Stimulated activated CD8-positive, alpha-beta memory T cell treated with anti-CD3 and anti-CD28 coated beads, Interleukin-12 subunit alpha, Interleukin-12 subunit beta, amount 100 ng/mL, for 4 hours (primary cell): Measurements from ENCODE around the gene ZMYND8.
"Not testable (repeated sequence)": the region's sequence is repeated elsewhere in the genome, so short reads cannot be mapped to it uniquely, and the experiment has no call there.

ENCODE experiments used
- DNase-seq: peaks from one replicate; pipeline ENCODE4 v3.0.0-alpha.2; 2020; ENCODE audit warnings: low read depth

Gene ZMYND8

DNA sequence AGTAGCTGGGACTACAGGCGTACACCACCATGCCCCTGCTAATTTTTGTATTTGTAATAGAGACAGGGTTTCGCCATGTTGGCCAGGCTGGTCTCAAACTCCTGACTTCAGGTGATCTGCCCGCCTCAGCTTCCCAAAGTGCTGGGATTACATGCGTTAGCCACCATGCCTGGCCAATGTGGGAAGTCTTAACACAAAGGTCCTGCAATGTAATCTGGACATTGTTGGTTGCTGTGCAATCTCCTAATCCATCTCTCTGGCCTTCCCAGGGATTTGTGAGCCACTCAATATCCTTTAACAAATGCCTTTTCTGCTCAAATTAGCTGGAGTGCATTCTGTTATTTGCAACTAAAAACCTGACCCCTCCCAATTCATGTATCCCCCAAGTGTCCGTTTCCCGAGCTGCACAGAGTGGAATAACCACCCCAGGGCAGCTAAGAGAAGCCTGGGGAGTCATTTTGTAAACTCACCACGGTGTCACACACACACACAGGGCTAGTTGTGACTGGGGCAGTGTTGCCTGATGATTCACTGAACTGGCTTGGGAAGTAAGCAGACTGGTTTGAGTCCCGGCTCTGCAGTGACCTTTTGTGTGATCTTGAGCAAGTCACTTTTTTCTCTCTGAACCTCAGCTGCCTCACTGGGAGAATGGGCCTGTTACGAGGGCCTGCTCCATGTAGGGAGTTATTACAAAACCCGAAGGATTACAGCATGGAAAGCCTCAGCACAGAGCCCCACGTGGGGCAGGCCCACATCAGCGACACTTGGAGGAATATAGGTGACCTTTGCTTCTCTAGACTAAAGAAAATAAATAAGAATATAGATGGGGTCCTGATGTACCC lies 152.3 kb downstream of the ZMYND8 start:
- DNase-seq, result no peak

DNA sequence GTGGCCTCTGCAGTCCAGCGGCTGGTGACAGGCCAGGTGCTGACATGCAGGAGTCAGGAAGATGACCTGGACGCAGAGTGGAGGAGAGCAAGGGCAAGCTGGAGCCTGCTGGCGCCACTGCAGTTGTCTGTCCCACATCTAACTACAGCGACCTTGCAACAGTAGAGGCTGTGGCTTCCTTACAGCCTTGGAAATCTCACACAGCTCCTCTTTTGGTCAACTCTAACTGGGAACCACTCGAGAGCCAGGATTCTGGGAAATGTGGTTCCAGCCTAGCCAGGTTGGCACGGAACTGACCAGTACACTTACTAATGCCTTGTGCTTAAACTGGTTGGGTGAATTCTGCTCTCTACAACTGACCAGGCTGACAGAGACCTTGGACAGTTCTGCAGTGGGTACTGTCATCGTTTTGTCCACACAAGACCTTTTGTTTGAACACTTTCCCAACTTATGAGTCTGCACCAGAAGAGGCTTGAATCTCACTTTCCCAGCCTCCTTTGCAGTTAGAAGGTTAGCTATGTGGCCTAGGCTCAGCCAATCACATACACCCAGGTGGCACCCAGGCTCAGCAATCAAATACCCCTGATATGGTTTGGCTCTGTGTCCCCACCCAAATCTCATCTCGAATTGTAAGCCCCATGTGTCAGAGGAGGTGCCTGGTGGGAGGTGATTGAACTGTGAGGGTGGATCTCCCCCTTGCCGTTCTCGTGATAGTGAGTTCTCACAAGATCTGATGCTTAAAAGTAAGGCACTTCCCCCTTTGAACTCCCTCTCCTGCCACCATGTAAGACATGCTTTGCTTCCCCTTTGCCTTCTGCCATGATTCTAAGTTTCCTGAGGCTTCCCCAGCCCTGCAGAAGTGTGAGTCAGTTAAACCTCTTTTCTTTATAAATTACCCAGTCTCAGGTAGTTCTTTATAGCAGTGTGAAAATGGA lies 153.5 kb downstream of the ZMYND8 start:
- no peak for DNase-seq

DNA sequence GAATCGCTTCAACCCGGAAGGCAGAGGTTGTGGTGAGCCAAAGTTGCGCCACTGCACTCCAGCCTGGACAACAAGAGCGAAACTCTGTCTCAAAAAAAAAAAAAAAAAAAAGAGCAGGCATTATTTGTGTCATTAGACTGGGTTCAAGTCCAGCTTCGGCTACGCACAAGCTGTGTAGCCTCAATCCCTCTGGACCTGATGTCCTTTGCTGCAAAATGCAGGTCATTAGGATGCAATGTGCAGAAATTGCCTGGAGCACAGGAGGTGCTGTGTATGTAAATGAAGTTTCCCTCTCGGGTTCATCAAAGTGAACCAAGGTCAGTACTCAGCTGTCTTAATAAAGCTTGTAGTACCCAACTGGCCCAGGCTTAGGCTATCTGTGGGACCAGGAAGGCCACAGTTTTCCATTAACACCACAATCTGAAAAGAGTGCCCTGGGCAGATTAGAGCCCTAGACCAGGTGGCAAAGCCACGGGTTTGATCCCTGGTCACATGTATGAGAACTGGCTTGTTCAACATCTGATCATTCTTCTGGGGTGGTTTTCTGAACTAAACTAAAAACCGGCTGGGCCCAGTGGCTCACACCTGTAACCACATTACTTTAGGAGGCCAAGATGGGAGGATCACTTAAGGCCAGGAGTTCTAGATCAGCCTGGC lies 155.3 kb downstream of the ZMYND8 start:
- no peak for DNase-seq

DNA sequence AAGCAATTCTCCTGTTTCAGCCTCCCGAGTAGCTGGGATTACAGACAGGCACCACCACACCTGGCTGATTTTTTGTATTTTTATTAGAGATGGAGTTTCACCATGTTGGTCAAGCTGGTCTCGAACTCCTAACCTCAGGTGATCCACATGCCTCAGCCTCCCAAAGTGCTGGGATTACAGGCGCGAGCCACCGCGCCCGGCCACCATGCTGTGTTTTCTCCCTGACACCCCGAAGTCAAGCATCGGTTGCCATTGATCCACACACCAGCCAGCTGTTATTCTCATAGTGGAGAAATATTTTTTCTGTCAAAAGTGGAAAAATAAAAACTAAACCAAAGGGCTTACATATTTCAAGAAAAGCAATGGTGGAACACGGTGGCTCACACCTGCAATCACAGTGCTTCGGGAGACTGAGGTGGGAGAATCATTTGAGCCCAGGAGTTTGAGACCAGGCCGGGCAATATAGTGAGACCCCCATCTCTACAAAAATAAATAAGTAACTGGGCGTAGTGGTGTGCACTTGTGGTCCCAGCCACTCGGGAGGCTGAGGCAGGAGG lies 157.4 kb downstream of the ZMYND8 start:
- DNase-seq, result no peak

DNA sequence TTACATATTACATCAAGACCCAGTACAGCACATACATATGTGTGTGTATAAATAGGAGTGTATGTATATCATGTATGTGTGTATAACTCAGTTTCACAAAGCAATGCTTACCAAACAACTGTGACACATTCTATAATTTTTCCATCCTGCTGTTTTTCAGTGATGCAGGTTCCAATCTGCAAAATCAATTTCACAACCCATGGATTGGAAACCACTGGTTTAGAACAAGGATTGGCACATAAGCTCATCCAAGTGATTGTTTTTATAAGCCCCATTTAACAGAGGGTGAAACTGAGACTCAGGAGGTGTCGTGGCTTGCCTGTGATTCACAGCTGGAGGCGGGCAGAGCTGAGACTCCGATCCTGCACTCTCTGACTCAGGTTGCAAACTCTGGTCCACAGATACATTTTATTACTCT lies 158.2 kb downstream of the ZMYND8 start:
- no peak for DNase-seq

DNA sequence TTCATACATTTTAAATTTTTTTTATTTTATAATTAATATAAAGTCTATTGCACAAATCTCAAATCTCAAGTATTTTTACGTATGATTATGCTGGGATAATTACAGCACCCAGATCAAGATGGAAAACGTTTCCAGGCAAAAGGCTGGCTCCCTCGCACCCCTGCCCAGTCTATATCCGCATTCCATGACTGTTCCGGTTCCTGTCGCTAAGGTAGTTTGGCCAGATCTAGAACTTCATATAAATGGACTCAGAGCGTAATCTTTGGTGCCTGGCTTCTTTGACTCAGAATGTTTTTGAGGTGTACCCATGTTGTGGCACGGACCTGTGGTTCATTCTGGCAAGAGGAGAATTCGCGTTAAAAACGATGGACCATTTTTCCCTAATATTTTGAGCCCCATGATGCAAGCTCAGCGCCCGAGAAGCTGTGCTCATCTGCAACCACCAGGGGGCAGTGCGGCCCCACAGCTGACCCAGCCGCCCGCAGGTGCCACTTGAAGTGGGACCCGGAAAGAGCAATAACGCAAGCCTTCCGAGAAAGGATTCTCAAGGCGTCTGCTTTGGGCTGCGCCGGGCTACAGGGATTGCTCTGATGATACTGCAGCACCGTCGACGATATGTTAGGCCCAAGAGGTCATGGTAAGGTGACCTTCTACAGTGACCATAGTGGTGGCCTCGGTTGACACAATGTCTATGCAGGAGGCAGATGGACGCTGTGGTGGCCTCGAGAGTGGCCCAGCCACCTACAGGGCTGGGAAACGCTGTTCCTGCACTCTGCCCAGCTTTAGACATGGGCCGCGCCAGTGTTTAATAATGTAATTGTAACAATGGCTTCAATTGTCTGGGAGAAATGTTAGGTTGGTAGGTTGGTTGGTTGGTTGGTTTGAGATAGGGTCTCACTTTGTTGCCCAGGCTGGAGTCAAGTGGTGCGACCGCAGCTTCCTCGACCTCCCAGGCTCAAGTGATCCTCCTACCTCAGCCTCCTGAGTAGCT lies 160.1 kb downstream of the ZMYND8 start:
- DNase-seq, result peak; percentile 21

DNA sequence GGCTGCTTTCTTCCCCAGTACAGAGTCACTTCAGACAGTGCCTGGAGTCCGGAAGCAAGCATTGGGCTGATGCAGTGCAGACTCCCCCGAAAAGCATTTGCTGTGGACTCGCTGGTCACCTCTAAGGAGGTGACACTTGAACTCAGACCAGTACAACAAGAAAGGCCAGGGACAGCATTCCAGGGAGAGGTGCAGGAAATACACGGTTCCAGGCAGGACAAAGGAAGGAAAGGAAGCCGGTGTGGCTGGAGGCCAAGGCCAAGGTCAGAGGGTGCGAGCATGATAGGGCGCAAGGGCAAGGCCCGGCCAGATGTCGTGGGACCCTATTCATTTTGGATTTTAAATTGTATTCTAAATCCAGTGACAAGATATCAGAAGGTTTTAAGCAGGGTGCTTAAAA lies 160.9 kb downstream of the ZMYND8 start:
- DNase-seq, result no peak

DNA sequence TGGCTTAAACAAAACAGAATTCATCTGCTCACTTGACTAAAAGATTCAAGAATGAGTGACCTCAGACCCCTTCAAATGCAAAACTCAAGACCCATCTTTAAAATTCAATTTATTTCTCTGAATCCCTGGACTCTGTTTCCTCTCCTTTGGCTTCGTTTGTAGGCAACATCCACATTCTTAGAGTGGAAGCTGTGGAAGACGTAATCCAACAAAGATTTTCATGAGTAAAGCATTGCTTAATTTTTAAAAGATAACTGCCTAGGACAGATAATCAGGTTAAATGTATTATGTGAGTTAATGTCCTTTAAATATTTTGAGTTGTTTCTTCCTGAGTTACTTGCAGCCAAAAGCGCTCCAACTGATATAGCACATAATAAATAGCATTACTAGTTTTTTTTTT lies 164.5 kb downstream of the ZMYND8 start:
- DNase-seq, result no peak

DNA sequence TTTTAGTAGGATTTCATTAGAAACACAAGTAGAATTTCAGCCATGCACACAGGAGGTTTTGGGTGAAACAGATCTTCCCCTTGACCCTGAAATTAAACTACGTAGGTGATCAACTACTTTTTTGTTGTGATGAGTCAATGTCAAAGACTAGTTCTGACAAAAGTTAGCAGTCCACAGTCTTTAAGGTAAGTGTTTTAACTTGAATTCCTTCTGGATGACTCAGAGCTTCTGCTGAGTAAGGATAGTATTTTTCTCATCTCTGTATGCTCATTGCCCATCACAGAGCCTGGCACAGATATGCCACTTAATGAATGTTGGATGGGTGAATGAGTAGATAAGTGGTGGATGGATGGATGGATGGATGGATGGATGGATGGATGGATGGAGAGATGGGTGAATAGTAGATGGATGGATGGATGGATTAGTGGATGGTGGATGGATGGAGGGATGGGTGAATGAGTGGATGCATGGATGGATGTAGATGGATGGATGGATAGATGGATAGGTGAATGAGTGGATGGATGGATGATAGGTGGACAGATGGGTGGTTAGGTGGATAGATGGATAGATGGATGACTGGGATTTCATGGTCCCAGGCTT lies 165.3 kb downstream of the ZMYND8 start:
- DNase-seq, result no peak

DNA sequence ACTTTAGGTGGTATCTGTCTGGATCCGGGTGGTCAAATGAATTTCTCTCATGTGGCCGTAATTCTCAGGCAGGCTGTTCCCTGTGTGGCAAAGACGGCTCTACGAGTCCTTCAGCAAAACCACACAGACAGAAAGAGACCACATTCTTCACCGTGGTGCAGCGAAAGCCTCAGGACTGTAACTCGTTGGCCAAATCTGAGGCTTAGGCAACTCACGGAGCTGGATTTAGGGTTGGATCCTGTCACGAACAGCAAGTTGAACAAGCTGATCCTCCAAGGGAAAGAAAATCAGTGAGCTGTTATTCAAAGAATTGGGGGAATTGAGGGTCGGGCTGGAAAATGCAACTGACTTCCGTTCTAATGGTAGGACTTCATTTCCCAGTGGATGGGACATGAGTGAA lies 167.4 kb downstream of the ZMYND8 start:
- DNase-seq, result no peak

DNA sequence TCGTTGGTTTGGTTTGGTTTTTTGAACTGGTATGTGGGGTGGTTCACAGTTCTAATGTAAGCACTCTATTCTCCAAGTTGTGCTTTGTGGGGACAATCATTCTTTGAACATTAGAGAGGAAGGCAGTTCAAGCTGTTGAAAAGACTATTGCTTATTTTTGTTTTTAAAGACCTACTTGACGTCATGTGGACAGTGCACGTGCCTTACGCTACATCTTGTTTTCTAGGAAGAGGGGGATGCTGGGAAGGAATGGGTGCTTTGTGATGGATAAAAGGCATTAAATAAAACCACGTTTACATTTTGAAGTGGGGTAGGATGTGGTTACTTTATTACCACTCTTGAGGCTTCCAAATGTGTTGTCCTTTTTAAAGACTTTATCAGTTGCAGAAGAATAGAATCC lies 168.0 kb downstream of the ZMYND8 start:
- DNase-seq, result no peak

DNA sequence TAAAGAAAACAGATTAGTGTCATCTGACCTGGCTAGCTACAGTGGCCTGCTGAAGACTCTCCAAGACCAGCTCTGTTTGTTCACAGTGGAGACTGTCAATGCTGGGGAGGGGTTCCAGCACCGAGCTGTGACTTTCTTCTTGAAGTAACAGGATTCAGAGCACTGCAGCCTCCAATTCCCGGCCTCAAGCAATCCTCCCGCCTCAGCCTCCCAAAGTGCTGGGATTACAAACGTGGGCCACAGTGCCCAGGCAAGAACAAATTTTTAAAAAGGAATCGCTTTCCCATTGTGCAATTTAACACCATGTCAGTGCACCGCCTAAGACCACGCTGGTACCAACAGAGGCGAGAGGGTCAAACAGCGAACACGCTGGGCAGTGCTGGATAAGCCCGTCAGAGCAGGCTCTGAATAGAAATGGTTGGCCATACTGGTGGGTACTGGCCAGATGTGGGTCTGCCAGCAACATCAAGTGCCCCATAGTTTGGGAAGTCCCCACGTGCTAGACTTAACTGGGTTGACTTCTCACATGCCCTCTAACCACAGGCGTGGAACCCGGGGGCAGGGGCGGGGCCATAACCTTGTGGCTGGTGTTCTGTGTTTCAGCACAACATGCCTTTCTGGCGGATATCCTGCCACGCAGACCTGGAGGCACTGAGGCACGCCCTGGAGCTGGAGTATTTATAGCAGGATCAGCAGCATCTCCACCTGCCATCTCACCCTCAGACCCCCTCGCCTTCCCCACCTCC lies 168.9 kb downstream of the ZMYND8 start:
- DNase-seq, result no peak

DNA sequence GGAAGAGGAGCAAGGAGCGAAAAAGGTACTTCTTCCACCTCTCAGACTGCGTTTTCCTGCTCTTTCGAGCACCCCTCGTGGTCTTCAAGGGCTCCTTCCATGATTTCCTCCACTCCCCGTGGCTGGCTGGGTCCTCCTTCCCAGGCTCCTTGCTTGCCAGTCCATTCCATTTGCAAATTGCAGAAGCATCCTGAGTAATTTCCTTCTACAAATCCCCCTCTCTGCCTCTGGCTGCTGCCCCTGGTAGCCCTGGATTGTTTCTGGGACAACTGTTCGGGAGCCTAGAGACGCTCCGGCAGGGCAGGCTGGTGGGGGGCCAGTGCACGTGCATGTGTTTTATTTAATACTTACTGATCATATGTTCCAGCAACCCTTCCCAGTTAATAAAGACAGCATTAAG lies 173.1 kb downstream of the ZMYND8 start:
- DNase-seq, result no peak

DNA sequence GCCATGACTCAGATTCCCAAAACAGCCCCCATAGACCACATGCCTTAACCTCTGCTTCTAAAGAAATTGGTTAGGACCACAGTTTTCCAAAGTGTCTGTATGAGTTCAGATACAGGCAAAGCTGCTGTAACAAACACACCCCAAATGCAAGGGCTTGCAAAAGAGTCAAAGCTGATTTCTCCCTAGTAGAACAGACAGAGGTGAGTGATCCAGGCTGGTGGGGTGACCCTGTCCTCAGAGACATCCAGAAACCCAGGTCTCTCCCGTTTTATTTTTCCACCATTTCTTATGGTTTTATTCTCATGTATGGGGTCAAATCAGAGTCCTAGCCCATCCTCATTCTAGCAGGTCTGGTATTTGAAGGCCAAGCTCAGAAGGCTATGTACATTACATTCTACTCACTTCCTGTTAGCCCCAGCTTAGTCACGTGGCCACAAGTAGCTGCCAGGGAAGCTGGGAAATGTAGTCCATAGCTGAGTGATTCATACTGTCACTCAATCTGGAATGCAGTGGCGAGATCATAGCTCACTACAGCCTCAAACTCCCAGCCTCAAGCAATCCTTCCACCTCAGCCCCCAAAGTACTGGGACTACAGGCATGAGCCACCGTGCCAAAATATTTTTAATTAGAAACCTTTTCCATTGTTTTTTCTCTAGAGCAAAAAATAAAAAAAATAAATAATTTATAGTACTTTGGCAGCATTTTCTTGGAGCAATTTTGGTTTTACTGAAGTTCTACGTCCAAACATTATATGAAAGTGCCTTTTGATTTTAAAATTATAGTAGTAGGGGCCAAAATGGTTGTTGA lies 175.2 kb downstream of the ZMYND8 start:
- DNase-seq, result no peak

DNA sequence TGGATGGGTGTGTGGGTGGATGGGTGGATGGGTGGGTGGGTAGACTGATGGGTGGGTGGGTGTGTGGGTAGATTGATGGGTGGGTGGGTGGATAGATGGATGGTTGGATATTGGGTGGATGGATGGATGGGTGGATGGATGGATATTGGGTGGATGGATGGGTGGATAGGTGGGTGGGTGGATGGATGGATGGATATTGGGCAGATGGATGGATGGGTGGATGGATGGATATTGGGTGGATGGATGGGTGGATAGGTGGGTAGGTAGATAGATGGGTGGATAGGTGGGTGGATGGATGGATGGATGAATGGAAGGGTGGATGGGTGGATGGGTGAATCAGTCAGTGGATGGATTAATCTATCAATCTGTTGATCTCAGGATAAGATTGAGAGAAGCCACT lies 177.2 kb downstream of the ZMYND8 start:
- no peak for DNase-seq

DNA sequence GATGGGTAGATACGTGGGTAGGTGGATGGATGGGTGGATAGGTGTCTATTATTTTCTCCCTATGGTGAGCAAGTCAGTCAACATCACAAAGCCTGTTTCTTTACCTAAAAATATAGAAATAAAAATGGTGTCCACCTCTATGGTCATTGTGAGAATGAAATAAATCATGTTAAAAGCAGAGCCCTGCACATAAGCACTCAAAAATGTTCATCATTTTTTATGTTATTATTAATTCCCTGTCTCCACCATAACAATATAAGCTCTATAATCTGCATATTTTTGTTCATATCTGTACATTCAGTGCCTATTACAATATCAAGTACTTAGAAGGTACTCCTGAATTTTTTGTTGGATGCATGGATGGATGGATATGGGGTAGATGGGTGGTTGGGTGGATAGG lies 177.6 kb downstream of the ZMYND8 start:
- no peak for DNase-seq

DNA sequence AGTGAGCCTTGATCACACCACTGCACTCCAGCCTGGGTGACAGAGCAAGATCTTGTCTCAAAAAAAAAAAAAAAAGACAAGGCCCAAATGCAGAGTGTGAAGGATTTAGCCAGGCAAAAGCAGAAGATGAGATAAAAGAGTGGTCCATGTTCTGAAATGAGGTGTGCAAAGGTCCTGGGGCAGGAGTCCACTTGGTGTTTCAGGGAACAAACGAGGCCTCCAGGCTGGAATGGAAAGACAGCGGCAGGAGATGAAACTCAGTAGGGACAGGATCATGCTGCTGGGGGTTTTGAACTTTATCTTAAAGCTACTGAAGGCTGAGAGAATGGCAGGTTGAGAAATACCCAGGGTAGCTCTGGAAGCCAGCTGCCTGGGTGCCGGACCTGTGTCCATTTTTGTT lies 178.2 kb downstream of the ZMYND8 start:
- DNase-seq, result no peak

DNA sequence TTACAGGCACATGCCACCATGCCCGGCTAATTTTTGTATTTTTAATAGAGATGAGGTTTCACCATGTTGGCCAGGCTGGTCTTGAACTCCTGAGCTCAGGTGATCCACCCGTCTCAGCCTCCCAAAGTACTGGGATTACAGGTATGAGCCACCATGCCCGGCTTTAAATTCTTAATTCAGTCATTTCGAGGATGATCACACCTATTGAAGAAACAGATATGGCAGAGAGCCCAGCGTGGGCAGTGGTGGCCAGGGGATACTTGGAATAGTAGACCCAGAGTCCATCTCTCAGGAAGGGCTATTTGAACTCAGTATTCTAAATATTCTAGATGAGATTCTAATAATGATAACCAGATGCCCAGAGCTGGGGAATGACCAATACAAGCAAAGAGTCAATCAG lies 180.3 kb downstream of the ZMYND8 start:
- DNase-seq, result not testable (repeated sequence)

DNA sequence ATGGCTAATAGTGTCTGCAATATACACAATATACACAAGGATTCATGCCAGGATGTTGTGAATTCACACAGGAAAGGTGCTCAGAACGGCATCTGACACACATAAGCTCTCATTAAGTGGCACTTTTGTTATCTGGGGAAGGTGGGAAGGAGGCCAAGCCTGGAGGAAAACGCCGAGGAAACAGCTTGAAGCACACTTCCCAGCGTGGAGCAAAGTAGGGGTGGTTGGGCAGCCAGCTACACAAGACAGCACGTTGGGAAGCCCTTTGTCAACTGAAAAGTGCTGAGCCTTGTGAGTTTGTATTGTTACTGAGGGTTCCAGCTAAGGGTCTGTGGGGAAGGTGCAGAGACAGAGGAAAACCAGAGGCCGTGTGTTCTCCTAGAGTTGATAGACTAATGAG lies 181.0 kb downstream of the ZMYND8 start:
- DNase-seq, result no peak
